K562 (cell line): ENCODE data around the gene C19orf12. TPM values are rescaled to one million over a fixed set of nuclear protein-coding genes. Genes with fewer than 3 reads are reported as not detected.

Source experiments
- ARNT ChIP-seq, 2 experiments: fragments of 450-650 bp; IDR thresholded peaks; 2 replicates each; pipeline ENCODE4 v1.6.1; 2016; ENCODE audit warnings: mild to moderate bottlenecking in 1 of 2
- E2F5 ChIP-seq: sonication (generic); formaldehyde crosslinking; IDR thresholded peaks from 2 replicates; pipeline ENCODE4 v1.8.0; 2022; ENCODE audit warnings: mild to moderate bottlenecking, missing genetic modification reagents
- GATA2 ChIP-seq: sonication (generic); formaldehyde crosslinking; IDR thresholded peaks from 2 replicates; pipeline ENCODE4 v1.4.0; 2020; ENCODE audit warnings: mild to moderate bottlenecking, missing genetic modification reagents
- HMBOX1 ChIP-seq: sonication (generic); IDR thresholded peaks from 2 replicates; pipeline ENCODE4 v1.6.1; 2016
- NCOA1 ChIP-seq: fragments of 450-650 bp; IDR thresholded peaks from 2 replicates; pipeline ENCODE4 v1.6.1; 2016; ENCODE audit warnings: low read depth
- NCOA6 ChIP-seq: fragments of 450-650 bp; IDR thresholded peaks from 2 replicates; pipeline ENCODE4 v1.6.1; 2017; ENCODE audit warnings: mild to moderate bottlenecking
- PCBP2 ChIP-seq: fragments of 200-400 bp; formaldehyde crosslinking; IDR thresholded peaks from 2 replicates; pipeline ENCODE4 v1.6.1; 2018; ENCODE audit warnings: low read length, low read depth, mild to moderate bottlenecking, moderate library complexity; ENCODE audit not compliant: poor library complexity, severe bottlenecking
- SAP30 ChIP-seq: fragments of 200-600 bp; sonication (generic); IDR thresholded peaks from 2 replicates; pipeline ENCODE4 v1.6.1; 2012; ENCODE audit warnings: borderline replicate concordance, low read depth, mild to moderate bottlenecking, moderate library complexity, low read length, control low read depth, inconsistent platforms; ENCODE audit not compliant: insufficient read depth, poor library complexity, severe bottlenecking
- SETDB1 ChIP-seq: IDR thresholded peaks from one replicate; pipeline ENCODE4 v1.6.1; 2012; ENCODE audit warnings: low read length, control low read depth, inconsistent platforms
- SOX6 ChIP-seq: fragments of 450-650 bp; IDR thresholded peaks from 2 replicates; pipeline ENCODE4 v1.6.1; 2014; ENCODE audit warnings: mild to moderate bottlenecking
- SP2 ChIP-seq: IDR thresholded peaks from 2 replicates; pipeline ENCODE4 v1.6.1; 2011; ENCODE audit warnings: mild to moderate bottlenecking, low read depth, low read length, moderate library complexity; ENCODE audit not compliant: poor library complexity, severe bottlenecking; ENCODE audit errors: extremely low read depth
- STAT6 ChIP-seq: sonication (generic); formaldehyde crosslinking; IDR thresholded peaks from 2 replicates; pipeline ENCODE4 v1.8.1; 2023; ENCODE audit warnings: mild to moderate bottlenecking, missing genetic modification reagents
- TAF1 ChIP-seq: IDR thresholded peaks from 2 replicates; pipeline ENCODE4 v1.6.1; 2011; ENCODE audit warnings: mild to moderate bottlenecking, low read length, moderate library complexity; ENCODE audit not compliant: insufficient read depth, control insufficient read depth, severe bottlenecking; ENCODE audit errors: extremely low read depth
- TAF9B ChIP-seq: fragments of 450-650 bp; IDR thresholded peaks from 2 replicates; pipeline ENCODE4 v1.6.1; 2018; ENCODE audit warnings: mild to moderate bottlenecking; ENCODE audit not compliant: partially characterized antibody
- YBX1 ChIP-seq: fragments of 450-650 bp; IDR thresholded peaks from 2 replicates; pipeline ENCODE4 v1.7.1; 2016; ENCODE audit warnings: mild to moderate bottlenecking
- ZNF165 ChIP-seq: fragments of 250-450 bp; sonication (Bioruptor Pico); IDR thresholded peaks from 2 replicates; pipeline ENCODE4 v1.4.0; 2020; ENCODE audit warnings: borderline replicate concordance
- ZNF511 ChIP-seq: sonication (generic); formaldehyde crosslinking; IDR thresholded peaks from 2 replicates; pipeline ENCODE4 v1.8.0; 2022; ENCODE audit warnings: mild to moderate bottlenecking, missing genetic modification reagents
- ZNF512 ChIP-seq: IDR thresholded peaks from 2 replicates; pipeline ENCODE4 v1.6.1; 2016; ENCODE audit warnings: missing genetic modification characterization, missing compliant biosample characterization
- ZNF584 ChIP-seq: fragments of 200-800 bp; sonication (Bioruptor generic); IDR thresholded peaks from 2 replicates; pipeline ENCODE4 v1.6.1; 2016; ENCODE audit warnings: low read depth, mild to moderate bottlenecking, missing genetic modification characterization, missing compliant biosample characterization
- ZNF766 ChIP-seq: fragments of 200-800 bp; sonication (Bioruptor generic); conservative IDR thresholded peaks from 2 replicates; pipeline ENCODE4 v1.6.1; 2016; ENCODE audit warnings: missing genetic modification characterization, missing compliant biosample characterization
- ZSCAN32 ChIP-seq: fragments of 450-650 bp; formaldehyde crosslinking; IDR thresholded peaks from 2 replicates; pipeline ENCODE4 v1.4.0; 2020; ENCODE audit warnings: mild to moderate bottlenecking, moderate library complexity
- polyA plus RNA-seq, 8 experiments: library from polyadenylated mRNA; depleted of rRNA in 4 of 8; stranded (reverse) in 5 of 8; unstranded in 3 of 8; fragments of >200 nt; fragmentation: Nextera tagmentation in 2 of 8; fragmentation: Illumina TruSeq in 1 of 8; extraction: Ambion mirVana in 2 of 8; extraction: Trizol in 1 of 8; gene quantifications; 2 replicates each; pipeline versions ENCODE4 v1.2.1 to v1.2.3, GENCODE V29; 2011 to 2014; ENCODE audit warnings: inconsistent platforms in 1 of 8, missing spikeins in 1 of 8
- total RNA-seq, 7 experiments: library from RNA; depleted of rRNA in 6 of 7; stranded (reverse); fragments of >200 nt in 6 of 7; fragmentation: Illumina TruSeq in 2 of 7; extraction: Trizol in 2 of 7; gene quantifications; 2 replicates each; pipeline versions ENCODE4 v1.2.1 to v1.2.3, GENCODE V29; 2011 to 2021; ENCODE audit warnings: low replicate concordance in 1 of 7

The C19orf12 gene
- total and polyA plus RNA-seq, 9 of the 15 experiments (the other 6 are each of a cell fraction or from before 2014, with no cell fraction given), result 1.9 to 14.5 (median 10.2) TPM

GRCh38 chr19:29687897-29688728 lies 26.9 kb downstream of the C19orf12 start (continued):
- no peak for TF ChIP-seq STAT6 (CRISPR knock-in tag)
- no peak for TF ChIP-seq ZNF511
- TF ChIP-seq SP2, result no peak
- no peak for TF ChIP-seq TAF9B
- no peak for TF ChIP-seq ARNT (IDR thresholded peaks at IDR 0.05)
- TF ChIP-seq SAP30, result no peak
- TF ChIP-seq ZNF766, result peak; percentile 39; the same call in 1 of the 2 replicates
- no peak for TF ChIP-seq HMBOX1
- TF ChIP-seq PCBP2, result no peak
- TF ChIP-seq TAF1, result no peak
- TF ChIP-seq ZNF584 (CRISPR knock-in tag), result peak; percentile 63; the same call in 1 of the 2 replicates
- no peak for TF ChIP-seq GATA2 (CRISPR knock-in tag)
- TF ChIP-seq ZSCAN32, result no peak
- no peak for TF ChIP-seq YBX1
- TF ChIP-seq ZNF512 (tag), result no peak
- no peak for TF ChIP-seq SETDB1
- TF ChIP-seq E2F5 (CRISPR knock-in tag), result no peak
- no peak for TF ChIP-seq NCOA6
- no peak for TF ChIP-seq NCOA1
- peak; percentile 25; the same call in 1 of the 2 replicates for TF ChIP-seq SOX6
- TF ChIP-seq ZNF165 (CRISPR knock-in tag), result peak; percentile 58; the same call in 1 of the 2 replicates
